ENCODE measurements around the gene CFAP299. TPM values are rescaled to one million over a fixed set of nuclear protein-coding genes. Genes with fewer than 3 reads are reported as not detected.

Gene CFAP299
- total RNA-seq, 1 donor, result 2.5 TPM

- no peak for DNase-seq (ENCODE audit: insufficient read length, low spot score, missing footprints)
- Histone ChIP-seq H3K79me2 (ENCODE audit: insufficient read depth, low read length) (no peaks in the 10 kb centered on the region), H3K4me2 (ENCODE audit: insufficient read depth, low read length) (no peak overlapping the region), H3K4me1 (ENCODE audit: insufficient read depth, low read length) (no peaks in the 10 kb centered on the region), H3K4me3 (ENCODE audit: insufficient read depth, low read length) (no peak overlapping the region), H3K27me3 (ENCODE audit: insufficient read depth, low read length) (no peaks in the 10 kb centered on the region), H2AFZ (ENCODE audit: low read length) (no peak overlapping the region), H3K27ac (ENCODE audit: low read depth, low read length) (no peak overlapping the region), H3K36me3 (ENCODE audit: insufficient read depth, low read length) (no peaks in the 10 kb centered on the region), H3K9me3 (ENCODE audit: low read depth, low read length) (no peaks in the 10 kb centered on the region), H4K20me1 (ENCODE audit: insufficient read depth, low read length) (no peaks in the 10 kb centered on the region)
- TF ChIP-seq, protein P1, sequence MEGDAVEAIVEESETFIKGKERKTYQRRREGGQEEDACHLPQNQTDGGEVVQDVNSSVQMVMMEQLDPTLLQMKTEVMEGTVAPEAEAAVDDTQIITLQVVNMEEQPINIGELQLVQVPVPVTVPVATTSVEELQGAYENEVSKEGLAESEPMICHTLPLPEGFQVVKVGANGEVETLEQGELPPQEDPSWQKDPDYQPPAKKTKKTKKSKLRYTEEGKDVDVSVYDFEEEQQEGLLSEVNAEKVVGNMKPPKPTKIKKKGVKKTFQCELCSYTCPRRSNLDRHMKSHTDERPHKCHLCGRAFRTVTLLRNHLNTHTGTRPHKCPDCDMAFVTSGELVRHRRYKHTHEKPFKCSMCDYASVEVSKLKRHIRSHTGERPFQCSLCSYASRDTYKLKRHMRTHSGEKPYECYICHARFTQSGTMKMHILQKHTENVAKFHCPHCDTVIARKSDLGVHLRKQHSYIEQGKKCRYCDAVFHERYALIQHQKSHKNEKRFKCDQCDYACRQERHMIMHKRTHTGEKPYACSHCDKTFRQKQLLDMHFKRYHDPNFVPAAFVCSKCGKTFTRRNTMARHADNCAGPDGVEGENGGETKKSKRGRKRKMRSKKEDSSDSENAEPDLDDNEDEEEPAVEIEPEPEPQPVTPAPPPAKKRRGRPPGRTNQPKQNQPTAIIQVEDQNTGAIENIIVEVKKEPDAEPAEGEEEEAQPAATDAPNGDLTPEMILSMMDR (IDR thresholded peaks at IDR 0.05; ENCODE audit: extremely low read depth, low read depth, low read length), result no peak
Observed at GRCh38 chr4:80592950-80593349, 257.4 kb downstream of the CFAP299 start.

- Histone ChIP-seq H3K27me3 (ENCODE audit: insufficient read depth, low read length) (no peaks in the 10 kb centered on the region), H3K36me3 (ENCODE audit: insufficient read depth, low read length) (no peaks in the 10 kb centered on the region), H3K4me1 (ENCODE audit: insufficient read depth, low read length) (no peaks in the 10 kb centered on the region), H2AFZ (ENCODE audit: low read length) (no peak overlapping the region), H3K9me3 (ENCODE audit: low read depth, low read length) (no peaks in the 10 kb centered on the region), H4K20me1 (ENCODE audit: insufficient read depth, low read length) (no peaks in the 10 kb centered on the region), H3K27ac (ENCODE audit: low read depth, low read length) (no peak overlapping the region), H3K4me3 (ENCODE audit: insufficient read depth, low read length) (no peak overlapping the region), H3K79me2 (ENCODE audit: insufficient read depth, low read length) (no peaks in the 10 kb centered on the region), H3K4me2 (ENCODE audit: insufficient read depth, low read length) (no peak overlapping the region)
- TF ChIP-seq, protein P1 (IDR thresholded peaks at IDR 0.05; ENCODE audit: extremely low read depth, low read depth, low read length), result no peak
- DNase-seq (ENCODE audit: insufficient read length, low spot score, missing footprints), result no peak
Observed at GRCh38 chr4:80594701-80595100, 259.2 kb downstream of the CFAP299 start.

DNA sequence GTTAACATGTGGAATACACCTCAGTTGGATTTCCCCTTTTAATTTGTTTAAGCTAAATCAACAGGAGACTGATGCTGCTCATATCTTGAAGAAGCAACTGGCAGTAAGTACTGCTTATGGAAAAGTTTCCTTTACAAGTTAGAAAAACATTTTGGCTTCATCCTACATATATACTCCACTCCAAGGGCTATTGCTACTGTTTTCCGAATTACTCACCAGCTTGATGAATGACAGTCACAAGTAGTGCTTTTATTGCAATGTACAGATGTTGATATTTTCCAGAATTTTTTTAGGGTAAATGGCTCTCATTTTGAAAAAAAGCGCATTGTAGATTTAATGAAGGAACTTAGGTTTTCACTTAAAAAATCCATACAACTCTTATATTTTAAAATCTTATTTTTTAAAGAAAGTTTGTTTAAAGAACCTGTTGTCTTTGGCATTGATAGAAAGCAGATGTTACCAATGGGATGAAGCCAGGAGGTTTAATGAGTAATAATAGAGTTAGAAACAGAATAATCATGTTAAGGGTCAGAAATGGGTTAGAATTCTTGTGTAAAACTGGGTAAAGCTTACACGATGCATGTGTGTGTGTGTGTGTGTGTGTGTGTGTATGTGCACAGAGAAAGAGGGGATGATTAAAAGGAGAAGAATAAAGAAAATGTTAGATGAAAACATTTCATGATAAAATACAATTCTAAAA, 272.9 kb downstream of the CFAP299 start:
- H3K79me2 ChIP-seq (ENCODE audit: insufficient read depth, low read length), result no peaks in the 10 kb centered on the region
- no peak overlapping the region for H3K4me3 ChIP-seq (ENCODE audit: insufficient read depth, low read length)
- TF ChIP-seq, protein P1 (IDR thresholded peaks at IDR 0.05; ENCODE audit: extremely low read depth, low read depth, low read length), result no peak
- no peak overlapping the region for H2AFZ ChIP-seq (ENCODE audit: low read length)
- H4K20me1 ChIP-seq (ENCODE audit: insufficient read depth, low read length), result peaks cover 5% of the 10 kb centered on the region
- no peaks in the 10 kb centered on the region for H3K36me3 ChIP-seq (ENCODE audit: insufficient read depth, low read length)
- no peak overlapping the region for H3K4me2 ChIP-seq (ENCODE audit: insufficient read depth, low read length)
- H3K27ac ChIP-seq (ENCODE audit: low read depth, low read length), result no peak overlapping the region
- H3K27me3 ChIP-seq (ENCODE audit: insufficient read depth, low read length), result no peaks in the 10 kb centered on the region
- DNase-seq (ENCODE audit: insufficient read length, low spot score, missing footprints), result no peak
- peaks cover 11% of the 10 kb centered on the region for H3K4me1 ChIP-seq (ENCODE audit: insufficient read depth, low read length)
- H3K9me3 ChIP-seq (ENCODE audit: low read depth, low read length), result no peaks in the 10 kb centered on the region

DNA sequence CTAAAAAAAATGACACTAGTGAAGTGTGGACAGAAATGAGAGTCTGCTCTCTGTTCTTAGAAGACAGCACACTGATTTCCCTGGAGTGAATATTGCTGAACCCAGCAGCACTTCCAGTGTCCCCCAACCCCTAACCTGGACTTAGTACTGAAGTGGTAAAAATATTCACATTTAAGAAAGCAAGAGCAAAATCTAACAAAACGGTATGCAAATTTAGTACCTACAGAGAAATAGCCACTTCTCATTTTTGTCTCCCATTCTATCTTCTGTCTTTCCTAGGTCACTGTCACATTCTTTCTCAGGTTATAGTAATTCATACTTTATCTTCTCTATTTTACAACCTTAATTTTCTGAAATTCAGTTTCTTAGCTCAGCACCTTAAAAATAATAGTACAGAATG, 274.7 kb downstream of the CFAP299 start:
- no peaks in the 10 kb centered on the region for H3K9me3 ChIP-seq (ENCODE audit: low read depth, low read length)
- H3K27me3 ChIP-seq (ENCODE audit: insufficient read depth, low read length), result no peaks in the 10 kb centered on the region
- H3K4me1 ChIP-seq (ENCODE audit: insufficient read depth, low read length), result peaks cover 11% of the 10 kb centered on the region
- no peak overlapping the region for H3K27ac ChIP-seq (ENCODE audit: low read depth, low read length)
- peaks cover 5% of the 10 kb centered on the region for H4K20me1 ChIP-seq (ENCODE audit: insufficient read depth, low read length)
- H3K36me3 ChIP-seq (ENCODE audit: insufficient read depth, low read length), result no peaks in the 10 kb centered on the region
- no peak overlapping the region for H2AFZ ChIP-seq (ENCODE audit: low read length)
- DNase-seq (ENCODE audit: insufficient read length, low spot score, missing footprints), result no peak
- TF ChIP-seq, protein P1 (IDR thresholded peaks at IDR 0.05; ENCODE audit: extremely low read depth, low read depth, low read length), result no peak
- H3K79me2 ChIP-seq (ENCODE audit: insufficient read depth, low read length), result no peaks in the 10 kb centered on the region
- H3K4me2 ChIP-seq (ENCODE audit: insufficient read depth, low read length), result no peak overlapping the region
- H3K4me3 ChIP-seq (ENCODE audit: insufficient read depth, low read length), result no peak overlapping the region
